H9 (cell line): ENCODE results near the gene ACAP1. TPM values are rescaled to one million over a fixed set of nuclear protein-coding genes. Genes with fewer than 3 reads are reported as not detected.

Source experiments
- DNase-seq: peaks from one replicate; pipeline ENCODE4 v3.0.0-alpha.2; 2017
- H2AFZ ChIP-seq: one replicate; pipeline ENCODE4 v1.6.1; 2013; ENCODE audit warnings: mild to moderate bottlenecking, low read length, control low read depth, moderate library complexity
- H2AK5ac ChIP-seq: 2 replicates; pipeline ENCODE4 v1.6.1; 2013; ENCODE audit warnings: low read length, control low read depth, mixed read lengths; ENCODE audit not compliant: insufficient read length
- H2BK120ac ChIP-seq: one replicate; pipeline ENCODE4 v1.6.1; 2013; ENCODE audit warnings: low read depth, mild to moderate bottlenecking, low read length, control low read depth, inconsistent platforms; ENCODE audit not compliant: poor library complexity, severe bottlenecking
- H2BK12ac ChIP-seq: 2 replicates; pipeline ENCODE4 v1.6.1; 2013; ENCODE audit warnings: low read length, control low read depth, mixed read lengths, low read depth; ENCODE audit not compliant: insufficient read length
- H2BK15ac ChIP-seq: 2 replicates; pipeline ENCODE4 v1.6.1; 2013; ENCODE audit warnings: low read depth, low read length, control low read depth
- H2BK20ac ChIP-seq: one replicate; pipeline ENCODE4 v1.6.1; 2013; ENCODE audit warnings: low read depth, mild to moderate bottlenecking, low read length, control low read depth, inconsistent platforms; ENCODE audit not compliant: poor library complexity, severe bottlenecking
- H2BK5ac ChIP-seq: 2 replicates; pipeline ENCODE4 v1.6.1; 2013; ENCODE audit warnings: low read length, control low read depth, mixed read lengths; ENCODE audit not compliant: insufficient read length
- H3K14ac ChIP-seq: 2 replicates; pipeline ENCODE4 v1.6.1; 2013; ENCODE audit warnings: low read length, control low read depth; ENCODE audit not compliant: insufficient read depth
- H3K18ac ChIP-seq: 2 replicates; pipeline ENCODE4 v1.6.1; 2013; ENCODE audit warnings: low read depth, mild to moderate bottlenecking, mixed read lengths, low read length, control low read depth; ENCODE audit not compliant: insufficient read length
- H3K23ac ChIP-seq: 2 replicates; pipeline ENCODE4 v1.6.1; 2013; ENCODE audit warnings: low read length, control low read depth, mixed read lengths, low read depth; ENCODE audit not compliant: insufficient read length
- H3K23me2 ChIP-seq: 2 replicates; pipeline ENCODE4 v1.6.1; 2013; ENCODE audit warnings: low read depth, mild to moderate bottlenecking, mixed read lengths, low read length, control low read depth; ENCODE audit not compliant: insufficient read length, poor library complexity, severe bottlenecking
- H3K27ac ChIP-seq: 2 replicates; pipeline ENCODE4 v1.5.1; 2013; ENCODE audit warnings: low read length, control low read depth, mixed read lengths, low read depth; ENCODE audit not compliant: insufficient read length
- H3K27me3 ChIP-seq: 2 replicates; pipeline ENCODE4 v1.6.1; 2013; ENCODE audit warnings: low read length, control low read depth, inconsistent platforms; ENCODE audit not compliant: insufficient read depth
- H3K4ac ChIP-seq: 2 replicates; pipeline ENCODE4 v1.6.1; 2013; ENCODE audit warnings: low read depth, mild to moderate bottlenecking, control low read depth, inconsistent platforms, low read length, moderate library complexity
- H3K4me1 ChIP-seq: 2 replicates; pipeline ENCODE4 v1.6.1; 2013; ENCODE audit warnings: low read length, control low read depth, inconsistent platforms; ENCODE audit not compliant: insufficient read depth
- H3K4me2 ChIP-seq: 2 replicates; pipeline ENCODE4 v1.6.1; 2013; ENCODE audit warnings: low read length, control low read depth, mixed read lengths; ENCODE audit not compliant: insufficient read length, insufficient read depth
- H3K56ac ChIP-seq: 2 replicates; pipeline ENCODE4 v1.6.1; 2013; ENCODE audit warnings: low read depth, mild to moderate bottlenecking, mixed read lengths, low read length, control low read depth; ENCODE audit not compliant: insufficient read length
- H3K79me1 ChIP-seq: 2 replicates; pipeline ENCODE4 v1.6.1; 2013; ENCODE audit warnings: low read depth, mild to moderate bottlenecking, moderate library complexity, low read length, control low read depth, inconsistent platforms; ENCODE audit not compliant: insufficient read depth, poor library complexity, severe bottlenecking
- H3K79me2 ChIP-seq: 2 replicates; pipeline ENCODE4 v1.6.1; 2013; ENCODE audit warnings: low read length, control low read depth, inconsistent platforms; ENCODE audit not compliant: insufficient read depth
- H3K9ac ChIP-seq: 2 replicates; pipeline ENCODE4 v1.6.1; 2013; ENCODE audit warnings: low read length, control low read depth, mixed read lengths; ENCODE audit not compliant: insufficient read length; ENCODE audit errors: extremely low read depth
- H3K9me3 ChIP-seq: one replicate; pipeline ENCODE4 v1.6.1; 2013; ENCODE audit warnings: low read depth, low read length, inconsistent platforms; ENCODE audit not compliant: control insufficient read depth
- H3T11ph ChIP-seq: one replicate; pipeline ENCODE4 v1.6.1; 2013; ENCODE audit warnings: mild to moderate bottlenecking, low read length, control low read depth, inconsistent platforms
- H4K20me1 ChIP-seq: one replicate; pipeline ENCODE4 v1.6.1; 2013; ENCODE audit not compliant: control insufficient read depth, insufficient read length, insufficient read depth
- H4K5ac ChIP-seq: 2 replicates; pipeline ENCODE4 v1.6.1; 2013; ENCODE audit warnings: low read depth, mild to moderate bottlenecking, mixed read lengths, low read length, control low read depth; ENCODE audit not compliant: insufficient read length
- H4K8ac ChIP-seq: replicated peaks from 2 replicates; pipeline ENCODE4 v1.6.1; 2013; ENCODE audit warnings: low read length, control low read depth, mixed read lengths, low read depth; ENCODE audit not compliant: insufficient read length
- H4K91ac ChIP-seq: 2 replicates; pipeline ENCODE4 v1.6.1; 2013; ENCODE audit warnings: low read depth, mild to moderate bottlenecking, moderate library complexity, mixed read lengths, low read length, control low read depth; ENCODE audit not compliant: insufficient read length
- H3K27ac Mint-ChIP-seq, 3 experiments: 2 replicates in 2 of 3; 3 replicates in 1 of 3; pipeline ENCODE4 v1.8.0; 2020 to 2021; ENCODE audit warnings: mixed read lengths in 3 of 3, mild to moderate bottlenecking in 1 of 3, moderate library complexity in 1 of 3
- H3K27me3 Mint-ChIP-seq: 2 replicates; pipeline ENCODE4 v1.8.0; 2021; ENCODE audit warnings: low read depth, mild to moderate bottlenecking, moderate library complexity, mixed read lengths
- H3K36me3 Mint-ChIP-seq, 3 experiments: 2 replicates in 2 of 3; 3 replicates in 1 of 3; pipeline ENCODE4 v1.8.0; 2020 to 2021; ENCODE audit warnings: low read depth in 3 of 3, mixed read lengths in 3 of 3; ENCODE audit not compliant: insufficient read depth in 1 of 3
- H3K4me1 Mint-ChIP-seq, 2 experiments: 2 replicates each; pipeline ENCODE4 v1.8.0; 2020; ENCODE audit warnings: mixed read lengths in 2 of 2
- H3K4me3 Mint-ChIP-seq, 2 experiments: 2 replicates in 1 of 2; 3 replicates in 1 of 2; pipeline ENCODE4 v1.8.0; 2020 to 2021; ENCODE audit warnings: mild to moderate bottlenecking in 2 of 2, mixed read lengths in 2 of 2, moderate library complexity in 1 of 2
- H3K9me3 Mint-ChIP-seq, 2 experiments: 2 replicates in 1 of 2; 3 replicates in 1 of 2; pipeline ENCODE4 v1.8.0; 2020; ENCODE audit warnings: mild to moderate bottlenecking in 2 of 2, mixed read lengths in 2 of 2, moderate library complexity in 1 of 2
- WGBS: extraction: QIAGEN DNeasy Blood & Tissue Kit; methylation state at CpG from one replicate; pipeline ENCODE4 v1.1.7; 2013; ENCODE audit warnings: missing lambda C conversion rate, low lambda C conversion rate, mixed read lengths; ENCODE audit not compliant: insufficient read length; ENCODE audit errors: extremely low coverage; 5-methylcytosine and 5-hydroxymethylcytosine counted together
- total RNA-seq: library from RNA; stranded (reverse); gene quantifications from 2 replicates; pipeline ENCODE4 v1.2.1, GENCODE V29; 2021
- TF ChIP-seq, protein P1 (sequence below): fragments of 200-600 bp; sonication (generic); conservative IDR thresholded peaks from 3 replicates; pipeline ENCODE4 v1.8.0; 2021; ENCODE audit warnings: antibody characterized with exemption, mild to moderate bottlenecking

The ACAP1 gene
- total RNA-seq, 1 experiment from 2014 or later, result 18.2 TPM

DNA sequence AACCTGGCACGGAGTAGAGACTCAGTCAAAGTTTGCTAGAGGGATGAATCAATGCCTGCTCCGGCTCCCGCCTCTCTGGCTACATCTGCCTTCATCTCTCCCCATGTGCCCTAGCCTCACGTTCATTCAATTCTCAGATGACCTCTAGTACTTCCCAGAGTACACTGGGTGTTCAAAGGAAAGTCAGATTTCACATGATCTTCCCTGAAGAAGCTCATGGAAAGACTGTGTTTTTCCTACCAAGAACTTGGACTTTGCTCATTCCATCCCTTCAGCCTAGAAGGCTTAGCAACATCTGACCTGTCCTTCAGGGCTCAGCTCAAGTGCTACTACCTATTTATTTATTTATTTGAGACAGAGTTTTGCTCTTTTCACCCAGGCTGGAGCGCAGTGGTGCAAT lies 33.5 kb downstream of the ACAP1 start:
- no peak overlapping the region for H2BK15ac ChIP-seq
- no peaks in the 10 kb centered on the region for H4K20me1 ChIP-seq
- no peaks in the 10 kb centered on the region for H3K27me3 ChIP-seq
- H2AK5ac ChIP-seq, result no peak overlapping the region
- H3K56ac ChIP-seq, result no peak overlapping the region
- WGBS, result no CpG with 5 or more reads among the region's 5 CpGs
- H3K79me2 ChIP-seq, result no peaks in the 10 kb centered on the region
- TF ChIP-seq, protein P1, sequence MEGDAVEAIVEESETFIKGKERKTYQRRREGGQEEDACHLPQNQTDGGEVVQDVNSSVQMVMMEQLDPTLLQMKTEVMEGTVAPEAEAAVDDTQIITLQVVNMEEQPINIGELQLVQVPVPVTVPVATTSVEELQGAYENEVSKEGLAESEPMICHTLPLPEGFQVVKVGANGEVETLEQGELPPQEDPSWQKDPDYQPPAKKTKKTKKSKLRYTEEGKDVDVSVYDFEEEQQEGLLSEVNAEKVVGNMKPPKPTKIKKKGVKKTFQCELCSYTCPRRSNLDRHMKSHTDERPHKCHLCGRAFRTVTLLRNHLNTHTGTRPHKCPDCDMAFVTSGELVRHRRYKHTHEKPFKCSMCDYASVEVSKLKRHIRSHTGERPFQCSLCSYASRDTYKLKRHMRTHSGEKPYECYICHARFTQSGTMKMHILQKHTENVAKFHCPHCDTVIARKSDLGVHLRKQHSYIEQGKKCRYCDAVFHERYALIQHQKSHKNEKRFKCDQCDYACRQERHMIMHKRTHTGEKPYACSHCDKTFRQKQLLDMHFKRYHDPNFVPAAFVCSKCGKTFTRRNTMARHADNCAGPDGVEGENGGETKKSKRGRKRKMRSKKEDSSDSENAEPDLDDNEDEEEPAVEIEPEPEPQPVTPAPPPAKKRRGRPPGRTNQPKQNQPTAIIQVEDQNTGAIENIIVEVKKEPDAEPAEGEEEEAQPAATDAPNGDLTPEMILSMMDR, result no peak
- H3K4me1 ChIP-seq, result peaks cover 5% of the 10 kb centered on the region; the same call in 1 of the 2 replicates
- Mint-ChIP-seq H3K27ac (no peak overlapping the region), H3K27me3 (peaks cover 6% of the 10 kb centered on the region; the same call in 1 of the 2 replicates), H3K4me1 (peaks cover 5 to 24% of the 10 kb centered on the region in 2 experiments), H3K9me3 (no peaks in the 10 kb centered on the region), H3K4me3 (no peak overlapping the region), H3K36me3 (no peaks in the 10 kb centered on the region)
- no peak overlapping the region for H3K4ac ChIP-seq
- H3K4me2 ChIP-seq, result no peak overlapping the region
- H3T11ph ChIP-seq, result no peak overlapping the region
- H2BK20ac ChIP-seq, result no peak overlapping the region
- H4K5ac ChIP-seq, result no peak overlapping the region
- H3K27ac ChIP-seq, result no peak overlapping the region
- H3K9ac ChIP-seq, result no peak overlapping the region
- no peak overlapping the region for H2AFZ ChIP-seq
- no peak overlapping the region for H3K18ac ChIP-seq
- no peak overlapping the region for H3K14ac ChIP-seq
- H3K79me1 ChIP-seq, result no peaks in the 10 kb centered on the region
- no peak overlapping the region for H2BK12ac ChIP-seq
- no peak overlapping the region for H2BK120ac ChIP-seq
- H3K9me3 ChIP-seq, result no peaks in the 10 kb centered on the region
- H3K23me2 ChIP-seq, result no peaks in the 10 kb centered on the region
- H2BK5ac ChIP-seq, result no peak overlapping the region
- H4K91ac ChIP-seq, result no peak overlapping the region
- H3K23ac ChIP-seq, result no peak overlapping the region
- no peak for DNase-seq
- no peak overlapping the region for H4K8ac ChIP-seq
